HepG2 (cell line): ENCODE measurements around the gene EPHA10. TPM values are rescaled to one million over a fixed set of nuclear protein-coding genes. Genes with fewer than 3 reads are reported as not detected.
A peak's percentile ranks its signal among the peaks of the same experiment; 100 is the strongest.

ENCODE experiments used
- GATAD1 ChIP-seq: IDR thresholded peaks from 2 replicates; pipeline ENCODE4 v1.6.1; 2016; ENCODE audit warnings: missing genetic modification reagents, missing compliant biosample characterization
- MYC ChIP-seq: sonication (generic); formaldehyde crosslinking; IDR thresholded peaks from 2 replicates; pipeline ENCODE4 v1.9.0; 2021; ENCODE audit warnings: missing genetic modification reagents, borderline replicate concordance
- PCBP1 ChIP-seq: fragments of 200-400 bp; formaldehyde crosslinking; IDR thresholded peaks from 2 replicates; pipeline ENCODE4 v1.6.1; 2017; ENCODE audit warnings: mild to moderate bottlenecking, low read depth, low read length, borderline replicate concordance
- POLR2AphosphoS2 ChIP-seq: IDR thresholded peaks from 2 replicates; pipeline ENCODE4 v1.6.1; 2011; ENCODE audit warnings: low read depth, low read length, improper control_type of control experiment
- SALL2 ChIP-seq: sonication (generic); formaldehyde crosslinking; IDR thresholded peaks from 2 replicates; pipeline ENCODE4 v1.8.1; 2023; ENCODE audit warnings: mild to moderate bottlenecking, missing genetic modification reagents, inconsistent platforms
- TBX2 ChIP-seq: sonication (generic); formaldehyde crosslinking; IDR thresholded peaks from 2 replicates; pipeline ENCODE4 v1.5.0; 2020; ENCODE audit warnings: missing genetic modification reagents, mild to moderate bottlenecking, borderline replicate concordance
- XRCC5 ChIP-seq: fragments of 200-400 bp; formaldehyde crosslinking; optimal IDR thresholded peaks from 2 replicates; pipeline ENCODE3; 2017; ENCODE audit warnings: mild to moderate bottlenecking, low read length
- ZNF292 ChIP-seq: sonication (generic); formaldehyde crosslinking; IDR thresholded peaks from 2 replicates; pipeline ENCODE4 v1.8.1; 2022; ENCODE audit warnings: mild to moderate bottlenecking, low read depth, missing genetic modification reagents, borderline replicate concordance
- ZNF496 ChIP-seq: sonication (generic); formaldehyde crosslinking; IDR thresholded peaks from 2 replicates; pipeline ENCODE4 v1.8.1; 2023; ENCODE audit warnings: mild to moderate bottlenecking, moderate library complexity, missing genetic modification reagents; ENCODE audit not compliant: insufficient replicate concordance
- ZNF569 ChIP-seq: sonication (generic); formaldehyde crosslinking; IDR thresholded peaks from 2 replicates; pipeline ENCODE4 v1.5.0; 2020; ENCODE audit warnings: mild to moderate bottlenecking, missing genetic modification reagents, moderate library complexity, borderline replicate concordance
- polyA plus RNA-seq, 8 experiments: library from polyadenylated mRNA; depleted of rRNA in 3 of 8; stranded (reverse) in 7 of 8; unstranded in 1 of 8; fragments of >200 nt; fragmentation: Illumina TruSeq in 4 of 8; extraction: Trizol in 4 of 8; gene quantifications; 2 replicates each; pipeline versions ENCODE4 v1.2.1 to v1.2.3, GENCODE V29; 2011 to 2016; ENCODE audit warnings: low read depth in 4 of 8, missing spikeins in 1 of 8, mixed read lengths in 1 of 8; ENCODE audit not compliant: insufficient read depth in 1 of 8
- total RNA-seq, 5 experiments: library from RNA; depleted of rRNA; stranded (reverse); fragments of >200 nt; fragmentation: Illumina TruSeq; extraction: Trizol; gene quantifications; 2 replicates each; pipeline ENCODE4 v1.2.3, GENCODE V29; 2016; ENCODE audit warnings: low read depth in 1 of 5
- TF ChIP-seq, protein P1 (sequence below): sonication (generic); formaldehyde crosslinking; IDR thresholded peaks from 2 replicates; pipeline ENCODE4 v1.9.0; 2022; ENCODE audit warnings: missing genetic modification reagents, mild to moderate bottlenecking, borderline replicate concordance
- TF ChIP-seq, protein P2 (sequence below): sonication (generic); formaldehyde crosslinking; IDR thresholded peaks from 2 replicates; pipeline ENCODE4 v1.5.0; 2020; ENCODE audit warnings: missing genetic modification reagents, mild to moderate bottlenecking, borderline replicate concordance
- TF ChIP-seq, protein P3 (sequence below): sonication (generic); formaldehyde crosslinking; IDR thresholded peaks from 2 replicates; pipeline ENCODE4 v1.8.0; 2022; ENCODE audit warnings: missing genetic modification reagents, mild to moderate bottlenecking, inconsistent platforms, borderline replicate concordance
- TF ChIP-seq, protein P4 (sequence below): sonication (generic); formaldehyde crosslinking; IDR thresholded peaks from 2 replicates; pipeline ENCODE4 v1.5.0; 2020; ENCODE audit warnings: mild to moderate bottlenecking, missing genetic modification reagents

The EPHA10 gene
- total and polyA plus RNA-seq, 2 of the 13 experiments (the other 11 are each of a cell fraction or from before 2014, with no cell fraction given), result 0.11 to 0.58 TPM

DNA sequence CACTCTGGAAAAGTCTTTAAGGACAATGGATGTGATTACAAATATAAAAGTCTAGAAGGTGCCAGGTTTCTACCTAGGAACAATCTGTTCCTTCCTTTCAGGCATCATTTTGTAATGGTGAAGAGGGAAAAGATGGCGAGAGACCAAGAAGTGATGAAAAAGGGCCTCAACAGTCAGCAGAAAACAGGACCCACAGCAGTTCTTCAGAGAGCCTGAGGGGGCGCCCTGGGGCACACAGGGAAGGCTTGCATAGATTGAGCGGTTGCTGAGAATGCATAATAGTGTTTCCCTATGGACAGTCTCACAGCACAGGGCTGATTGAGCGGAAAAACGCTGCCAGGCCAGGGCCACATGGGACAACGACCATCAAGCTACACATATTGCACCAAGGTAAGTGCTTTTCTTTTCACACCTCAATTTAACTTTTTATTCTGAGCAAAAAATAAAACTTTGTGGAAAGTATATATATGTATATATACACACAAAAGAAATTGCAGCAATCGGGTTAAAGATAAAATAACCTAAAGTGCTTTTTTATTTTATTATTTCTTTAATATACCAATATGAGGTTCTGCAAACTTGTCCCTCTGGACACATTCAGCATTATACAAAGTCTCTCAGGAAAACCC, 46.2 kb upstream of the EPHA10 start (continued):
- TF ChIP-seq GATAD1 (CRISPR knock-in tag) (no peak), XRCC5 (peak; percentile 92), ZNF496 (CRISPR knock-in tag) (no peak), SALL2 (CRISPR knock-in tag) (no peak), MYC (CRISPR knock-in tag) (no peak), ZNF292 (CRISPR knock-in tag) (no peak), TBX2 (CRISPR knock-in tag) (no peak), PCBP1 (no peak), ZNF569 (CRISPR knock-in tag) (no peak), POLR2AphosphoS2 (no peak)
- TF ChIP-seq, protein P1, sequence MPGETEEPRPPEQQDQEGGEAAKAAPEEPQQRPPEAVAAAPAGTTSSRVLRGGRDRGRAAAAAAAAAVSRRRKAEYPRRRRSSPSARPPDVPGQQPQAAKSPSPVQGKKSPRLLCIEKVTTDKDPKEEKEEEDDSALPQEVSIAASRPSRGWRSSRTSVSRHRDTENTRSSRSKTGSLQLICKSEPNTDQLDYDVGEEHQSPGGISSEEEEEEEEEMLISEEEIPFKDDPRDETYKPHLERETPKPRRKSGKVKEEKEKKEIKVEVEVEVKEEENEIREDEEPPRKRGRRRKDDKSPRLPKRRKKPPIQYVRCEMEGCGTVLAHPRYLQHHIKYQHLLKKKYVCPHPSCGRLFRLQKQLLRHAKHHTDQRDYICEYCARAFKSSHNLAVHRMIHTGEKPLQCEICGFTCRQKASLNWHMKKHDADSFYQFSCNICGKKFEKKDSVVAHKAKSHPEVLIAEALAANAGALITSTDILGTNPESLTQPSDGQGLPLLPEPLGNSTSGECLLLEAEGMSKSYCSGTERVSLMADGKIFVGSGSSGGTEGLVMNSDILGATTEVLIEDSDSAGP (CRISPR knock-in tag), result no peak
- TF ChIP-seq, protein P2, sequence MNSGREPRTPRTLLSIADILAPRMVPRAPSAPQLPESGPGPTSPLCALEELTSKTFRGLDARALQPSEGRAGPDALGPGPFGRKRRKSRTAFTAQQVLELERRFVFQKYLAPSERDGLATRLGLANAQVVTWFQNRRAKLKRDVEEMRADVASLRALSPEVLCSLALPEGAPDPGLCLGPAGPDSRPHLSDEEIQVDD, result no peak
- TF ChIP-seq, protein P3, sequence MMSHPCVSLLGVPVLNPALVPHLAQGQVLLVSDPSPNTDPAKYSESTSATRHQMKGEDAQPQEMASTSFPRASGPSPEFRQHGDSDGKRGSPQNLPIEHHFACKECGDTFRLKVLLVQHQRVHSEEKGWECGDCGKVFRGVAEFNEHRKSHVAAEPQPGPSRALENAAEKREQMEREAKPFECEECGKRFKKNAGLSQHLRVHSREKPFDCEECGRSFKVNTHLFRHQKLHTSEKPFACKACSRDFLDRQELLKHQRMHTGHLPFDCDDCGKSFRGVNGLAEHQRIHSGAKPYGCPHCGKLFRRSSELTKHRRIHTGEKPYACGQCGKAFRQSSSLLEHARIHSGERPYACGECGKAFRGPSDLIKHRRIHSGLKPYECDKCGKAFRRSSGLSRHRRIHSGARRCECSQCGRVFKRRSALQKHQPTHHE (CRISPR knock-in tag), result no peak
- TF ChIP-seq, protein P4, sequence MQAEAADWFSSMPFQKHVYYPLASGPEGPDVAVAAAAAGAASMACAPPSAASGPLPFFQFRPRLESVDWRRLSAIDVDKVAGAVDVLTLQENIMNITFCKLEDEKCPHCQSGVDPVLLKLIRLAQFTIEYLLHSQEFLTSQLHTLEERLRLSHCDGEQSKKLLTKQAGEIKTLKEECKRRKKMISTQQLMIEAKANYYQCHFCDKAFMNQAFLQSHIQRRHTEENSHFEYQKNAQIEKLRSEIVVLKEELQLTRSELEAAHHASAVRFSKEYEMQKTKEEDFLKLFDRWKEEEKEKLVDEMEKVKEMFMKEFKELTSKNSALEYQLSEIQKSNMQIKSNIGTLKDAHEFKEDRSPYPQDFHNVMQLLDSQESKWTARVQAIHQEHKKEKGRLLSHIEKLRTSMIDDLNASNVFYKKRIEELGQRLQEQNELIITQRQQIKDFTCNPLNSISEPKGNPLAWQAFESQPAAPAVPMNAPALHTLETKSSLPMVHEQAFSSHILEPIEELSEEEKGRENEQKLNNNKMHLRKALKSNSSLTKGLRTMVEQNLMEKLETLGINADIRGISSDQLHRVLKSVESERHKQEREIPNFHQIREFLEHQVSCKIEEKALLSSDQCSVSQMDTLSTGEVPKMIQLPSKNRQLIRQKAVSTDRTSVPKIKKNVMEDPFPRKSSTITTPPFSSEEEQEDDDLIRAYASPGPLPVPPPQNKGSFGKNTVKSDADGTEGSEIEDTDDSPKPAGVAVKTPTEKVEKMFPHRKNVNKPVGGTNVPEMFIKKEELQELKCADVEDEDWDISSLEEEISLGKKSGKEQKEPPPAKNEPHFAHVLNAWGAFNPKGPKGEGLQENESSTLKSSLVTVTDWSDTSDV (CRISPR knock-in tag), result no peak
